ENCODE data around the gene PLD2. TPM values are rescaled to one million over a fixed set of nuclear protein-coding genes. Genes with fewer than 3 reads are reported as not detected.
"Not testable (repeated sequence)": the region's sequence is repeated elsewhere in the genome, so short reads cannot be mapped to it uniquely, and the experiment has no call there.

Gene PLD2
- total RNA-seq, 2 experiments from 2014 or later: 12.3 to 14.1 TPM

DNA sequence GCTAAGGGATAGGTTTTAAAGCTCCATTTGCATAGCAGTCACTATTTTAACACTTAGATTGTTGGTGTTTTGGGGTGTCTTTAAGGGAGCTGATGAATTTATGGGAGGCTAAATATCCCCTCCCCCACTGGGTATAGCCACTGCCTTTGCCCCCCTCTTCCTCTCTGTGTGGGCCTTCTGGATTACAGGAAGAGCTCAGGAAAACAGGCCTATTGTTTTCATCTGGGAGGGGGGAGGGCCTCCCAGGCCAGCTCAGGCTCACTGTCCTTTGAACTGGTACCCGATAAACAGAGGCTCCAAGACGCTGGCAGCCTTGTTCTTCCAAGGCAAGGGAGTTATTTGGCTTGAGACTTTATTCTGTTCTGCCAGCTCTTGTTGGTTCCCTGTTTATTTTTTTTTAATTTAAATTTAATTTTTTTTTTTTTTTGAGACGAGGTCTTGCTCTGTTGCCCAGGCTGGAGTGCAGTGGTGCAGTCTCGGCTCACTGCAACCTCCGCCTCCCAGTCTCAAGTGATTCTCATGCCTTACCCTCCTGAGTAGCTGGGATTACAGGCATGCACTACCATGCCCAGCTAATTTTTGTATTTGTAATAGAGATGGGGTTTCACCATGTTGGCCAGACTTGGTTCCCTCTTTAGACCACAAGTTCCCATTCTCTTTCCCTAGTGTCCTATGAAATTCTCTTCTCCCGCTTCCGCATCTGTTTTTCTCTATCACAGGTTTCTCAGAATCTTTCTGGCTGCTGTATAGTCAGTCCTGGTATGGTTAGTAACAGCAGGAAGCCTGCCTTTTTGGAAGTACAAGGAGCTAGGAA, 51.3 kb downstream of the PLD2 start:
- Mint-ChIP-seq H3K4me3 (no peak overlapping the region), H3K27ac (no peak overlapping the region), H3K4me1 (peaks cover 14% of the 10 kb centered on the region), H3K9me3 (ENCODE audit: low read depth) (no peaks in the 10 kb centered on the region), H3K27me3 (no peaks in the 10 kb centered on the region), H3K36me3 (ENCODE audit: low read depth) (peaks cover 9% of the 10 kb centered on the region)
- intact Hi-C loops (cut with DNase I, micrococcal nuclease): no loop called here
- ChIA-PET CTCF (interaction anchor here (0.6 kb wide), 1 partner anchor 12 kb away, joined by 3 read pairs; no protein-coding TSS in a partner anchor), POLR2A (interaction anchor here (0.5 to 0.7 kb wide), 3 partner anchors 232 to 620 kb away, joined by 3 to 4 read pairs (median 3); no protein-coding TSS in a partner anchor)
- no peak for ATAC-seq
- DNase-seq: no peak

DNA sequence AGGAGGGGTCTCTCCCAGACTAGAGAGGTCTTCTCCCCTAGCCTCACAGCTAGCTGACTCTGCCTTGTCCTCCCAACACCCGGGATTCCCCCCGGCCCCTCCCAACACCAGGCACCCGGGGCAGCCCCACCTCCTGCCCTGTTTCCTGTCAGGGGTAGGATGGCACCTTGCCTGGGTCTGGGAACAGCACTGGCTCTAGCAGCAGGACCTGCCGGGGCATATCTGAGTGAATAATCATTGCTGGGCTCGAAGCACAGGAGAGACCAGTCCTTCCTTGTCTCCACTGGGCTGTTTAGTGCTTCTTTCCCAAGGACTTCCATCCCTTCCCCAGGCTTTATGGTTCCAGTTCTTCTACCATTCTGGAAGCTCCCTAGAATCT, 51.9 kb downstream of the PLD2 start:
- Mint-ChIP-seq H3K9me3 (ENCODE audit: low read depth) (no peaks in the 10 kb centered on the region), H3K4me3 (no peak overlapping the region), H3K4me1 (peaks cover 14% of the 10 kb centered on the region), H3K36me3 (ENCODE audit: low read depth) (peaks cover 9% of the 10 kb centered on the region), H3K27me3 (no peaks in the 10 kb centered on the region), H3K27ac (no peak overlapping the region)
- POLR2A ChIA-PET: no interaction called here
- no peak for ATAC-seq
- intact Hi-C loops (cut with DNase I, micrococcal nuclease): no loop called here
- CTCF ChIA-PET: no interaction called here
- no peak for DNase-seq

DNA sequence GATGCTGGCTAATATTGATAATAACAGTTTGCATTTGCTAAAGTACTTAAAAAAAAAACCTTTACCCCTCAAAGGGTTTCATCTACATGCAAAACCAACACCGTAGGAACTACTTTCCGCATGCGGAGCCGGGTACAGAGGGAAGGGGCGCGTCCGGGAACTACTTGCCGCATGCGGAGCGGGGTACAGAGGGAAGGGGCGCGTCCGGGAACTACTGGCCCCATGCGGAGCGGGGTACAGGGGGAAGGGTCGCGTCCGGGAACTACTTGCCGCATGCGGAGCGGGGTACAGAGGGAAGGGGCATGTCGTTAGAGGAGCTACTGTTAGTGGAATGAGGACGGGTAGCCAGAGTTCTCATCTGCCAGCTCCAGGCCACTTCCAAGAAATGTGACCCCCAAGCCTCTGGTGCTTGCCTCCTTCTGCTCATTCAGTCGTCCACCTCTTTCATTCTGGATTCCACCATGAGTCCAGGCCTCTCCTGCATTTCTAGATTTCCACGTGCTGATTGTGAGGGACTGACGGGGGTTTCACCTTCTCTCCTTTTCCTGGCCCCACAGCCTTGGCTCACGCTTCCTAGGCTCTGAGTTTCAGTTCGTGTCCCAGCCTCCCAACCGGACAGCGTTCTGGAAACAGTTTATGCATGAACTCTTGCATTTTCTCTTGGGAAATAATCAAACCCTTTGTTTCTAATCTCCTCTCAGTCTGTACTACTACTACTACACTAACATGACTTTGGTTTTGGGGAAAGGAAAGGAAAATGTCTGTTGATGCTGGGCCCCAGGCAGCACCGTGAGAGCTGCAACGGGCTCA, 53.1 kb downstream of the PLD2 start:
- peaks cover 8% of the 10 kb centered on the region for H3K36me3 Mint-ChIP-seq (ENCODE audit: low read depth)
- ChIA-PET CTCF (interaction anchor here (1.1 kb wide), 1 partner anchor 31 kb away, joined by 4 read pairs; no protein-coding TSS in a partner anchor), POLR2A (no interaction called here)
- no peaks in the 10 kb centered on the region for H3K9me3 Mint-ChIP-seq (ENCODE audit: low read depth)
- ATAC-seq (no peak), DNase-seq (no peak)
- intact Hi-C loops (cut with DNase I, micrococcal nuclease): no loop called here
- H3K4me1 Mint-ChIP-seq: peaks cover 10% of the 10 kb centered on the region
- H3K4me3 Mint-ChIP-seq: no peak overlapping the region
- no peak overlapping the region for H3K27ac Mint-ChIP-seq
- no peaks in the 10 kb centered on the region for H3K27me3 Mint-ChIP-seq

DNA sequence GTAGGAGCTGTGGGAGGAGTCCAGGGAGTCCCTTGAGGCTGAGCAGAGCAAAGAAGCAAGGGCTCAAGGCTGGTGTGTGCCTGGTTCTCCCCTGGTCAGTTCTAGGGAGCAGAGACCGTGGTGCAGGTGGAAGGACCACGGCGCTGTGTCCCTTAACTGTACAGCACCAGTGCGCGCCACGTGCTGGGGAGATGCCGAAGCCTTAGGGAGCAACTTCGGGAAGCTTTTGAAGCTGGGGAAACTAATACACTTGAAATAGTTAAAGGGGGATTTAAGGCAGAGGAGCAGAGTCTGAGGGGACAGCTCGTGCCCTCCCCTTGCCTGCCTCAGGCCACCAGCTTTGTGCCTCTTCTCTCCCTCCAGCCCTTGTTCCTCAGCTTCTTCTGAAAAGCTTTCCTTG, 53.7 kb downstream of the PLD2 start:
- no peak for DNase-seq
- Mint-ChIP-seq H3K27me3 (no peaks in the 10 kb centered on the region), H3K9me3 (ENCODE audit: low read depth) (no peaks in the 10 kb centered on the region), H3K4me1 (peaks cover 10% of the 10 kb centered on the region), H3K4me3 (no peak overlapping the region), H3K36me3 (ENCODE audit: low read depth) (peaks cover 9% of the 10 kb centered on the region), H3K27ac (no peak overlapping the region)
- ChIA-PET CTCF (interaction anchor here (1.1 kb wide), 1 partner anchor 30 kb away, joined by 4 read pairs; no protein-coding TSS in a partner anchor), POLR2A (no interaction called here)
- no peak for ATAC-seq
- intact Hi-C loops (cut with DNase I, micrococcal nuclease): no loop called here

DNA sequence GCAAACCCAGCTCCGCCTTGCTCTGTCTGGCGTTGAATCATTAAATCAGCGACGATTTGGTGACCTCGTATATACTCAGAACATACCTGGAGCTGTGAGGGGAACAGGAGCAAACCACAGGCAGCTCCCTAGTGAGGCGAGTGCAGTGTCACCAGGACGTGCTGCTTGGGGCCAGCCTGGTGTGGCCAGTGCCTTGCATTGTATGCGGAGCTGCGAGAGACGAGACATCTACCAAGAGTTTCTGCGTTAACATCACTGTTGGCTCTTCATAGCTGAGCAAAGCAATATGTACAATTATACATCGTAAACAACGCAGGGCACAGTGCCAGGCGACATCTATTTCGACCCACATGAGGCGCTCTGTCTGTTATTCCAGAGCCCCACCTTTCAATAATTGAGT, 54.1 kb downstream of the PLD2 start:
- Mint-ChIP-seq H3K4me1 (peaks cover 10% of the 10 kb centered on the region), H3K27me3 (no peaks in the 10 kb centered on the region), H3K9me3 (ENCODE audit: low read depth) (no peaks in the 10 kb centered on the region), H3K36me3 (ENCODE audit: low read depth) (peaks cover 9% of the 10 kb centered on the region), H3K27ac (no peak overlapping the region), H3K4me3 (no peak overlapping the region)
- intact Hi-C loops (cut with DNase I, micrococcal nuclease): no loop called here
- ATAC-seq (no peak), DNase-seq (no peak)
- ChIA-PET POLR2A (no interaction called here), CTCF (interaction anchor here (0.6 to 1.1 kb wide), 2 partner anchors 30 to 104 kb away, joined by 3 to 4 read pairs; no protein-coding TSS in a partner anchor)

DNA sequence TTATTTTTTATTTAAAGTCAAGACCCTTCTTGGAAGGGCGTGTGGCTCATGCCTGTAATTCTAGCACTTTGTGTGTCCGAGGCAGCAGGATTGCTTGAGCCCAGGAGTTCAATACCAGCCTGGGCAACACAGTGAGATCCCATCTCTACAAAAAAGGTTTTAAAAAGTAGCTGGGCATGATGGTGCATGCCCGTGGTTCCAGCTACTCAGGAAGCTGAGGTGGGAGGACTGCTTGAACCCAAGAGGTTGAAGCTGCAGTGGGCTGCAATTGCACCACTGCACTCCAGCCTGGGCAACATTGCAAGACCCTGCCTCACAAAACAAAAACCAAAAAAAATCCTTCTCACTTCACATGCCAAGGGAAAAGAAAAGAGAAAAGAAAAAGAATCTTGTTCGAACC, 55.8 kb downstream of the PLD2 start:
- no peak overlapping the region for H3K27ac Mint-ChIP-seq
- intact Hi-C loops (cut with DNase I, micrococcal nuclease): no loop called here
- CTCF ChIA-PET: interaction anchor here (0.7 to 1.1 kb wide), 2 partner anchors 199 to 700 kb away, joined by 3 to 4 read pairs; no protein-coding TSS in a partner anchor
- DNase-seq (no peak), ATAC-seq (no peak)
- peaks cover 9% of the 10 kb centered on the region for H3K36me3 Mint-ChIP-seq (ENCODE audit: low read depth)
- peaks cover 9% of the 10 kb centered on the region for H3K4me1 Mint-ChIP-seq
- POLR2A ChIA-PET: no interaction called here
- H3K4me3 Mint-ChIP-seq: no peak overlapping the region
- no peaks in the 10 kb centered on the region for H3K9me3 Mint-ChIP-seq (ENCODE audit: low read depth)
- H3K27me3 Mint-ChIP-seq: no peaks in the 10 kb centered on the region

DNA sequence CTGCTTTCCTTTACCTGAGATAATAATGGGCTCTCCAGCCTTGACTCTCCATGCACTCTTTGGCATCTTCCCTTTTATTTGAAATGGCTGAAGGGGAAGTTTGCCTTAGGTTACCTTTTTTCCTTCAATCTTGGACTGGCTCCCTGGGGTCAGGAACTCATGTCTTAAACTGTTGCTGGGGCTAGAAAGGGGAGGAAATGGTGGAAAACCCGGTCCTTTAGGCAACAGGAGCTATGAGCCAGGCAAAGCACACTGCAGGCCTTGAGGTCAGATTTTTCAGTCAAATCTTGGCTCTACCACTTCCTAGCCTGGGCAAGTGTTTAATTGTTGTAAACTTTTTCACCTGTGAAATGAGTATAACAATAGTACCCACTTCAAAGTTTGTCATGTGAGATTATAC, 56.4 kb downstream of the PLD2 start:
- peaks cover 10% of the 10 kb centered on the region for H3K36me3 Mint-ChIP-seq (ENCODE audit: low read depth)
- H3K27ac Mint-ChIP-seq: no peak overlapping the region
- CTCF ChIA-PET: interaction anchor here (0.7 to 1.1 kb wide), 2 partner anchors 198 to 701 kb away, joined by 3 to 4 read pairs; no protein-coding TSS in a partner anchor

DNA sequence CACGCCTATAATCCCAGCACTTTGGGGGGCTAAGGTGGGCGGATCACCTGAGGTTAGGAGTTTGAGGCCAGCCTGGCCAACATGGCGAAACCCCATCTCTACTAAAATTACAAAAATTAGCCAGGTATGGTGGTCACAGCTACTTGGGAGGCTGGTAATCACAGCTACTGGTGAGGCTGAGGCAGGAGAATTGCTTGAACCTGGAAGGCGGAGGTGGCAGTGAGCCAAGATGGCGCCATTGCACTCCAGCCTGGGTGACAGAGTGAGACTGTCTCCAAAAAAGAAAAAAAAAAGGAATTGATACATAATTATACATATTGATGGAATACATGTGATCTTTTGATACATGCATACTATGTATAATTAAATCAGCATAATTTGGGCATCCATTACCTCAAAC, 60.6 kb downstream of the PLD2 start:
- H3K9me3 Mint-ChIP-seq (ENCODE audit: low read depth); H3K4me1 Mint-ChIP-seq; ATAC-seq; POLR2A ChIA-PET; H3K27me3 Mint-ChIP-seq; H3K27ac Mint-ChIP-seq; DNase-seq; H3K36me3 Mint-ChIP-seq (ENCODE audit: low read depth); intact Hi-C loops (cut with DNase I, micrococcal nuclease); H3K4me3 Mint-ChIP-seq: not testable (repeated sequence)
- CTCF ChIA-PET: interaction anchor here (1.0 kb wide), 1 partner anchor 34 kb away, joined by 4 read pairs; no protein-coding TSS in a partner anchor

More for the DNA sequence above, 56.4 kb downstream of the PLD2 start:
- intact Hi-C loops (cut with DNase I, micrococcal nuclease): no loop called here
- POLR2A ChIA-PET: no interaction called here
- H3K9me3 Mint-ChIP-seq (ENCODE audit: low read depth): no peaks in the 10 kb centered on the region
- no peaks in the 10 kb centered on the region for H3K27me3 Mint-ChIP-seq
- peaks cover 7% of the 10 kb centered on the region for H3K4me1 Mint-ChIP-seq
- no peak overlapping the region for H3K4me3 Mint-ChIP-seq
- no peak for DNase-seq
- no peak for ATAC-seq

DNA sequence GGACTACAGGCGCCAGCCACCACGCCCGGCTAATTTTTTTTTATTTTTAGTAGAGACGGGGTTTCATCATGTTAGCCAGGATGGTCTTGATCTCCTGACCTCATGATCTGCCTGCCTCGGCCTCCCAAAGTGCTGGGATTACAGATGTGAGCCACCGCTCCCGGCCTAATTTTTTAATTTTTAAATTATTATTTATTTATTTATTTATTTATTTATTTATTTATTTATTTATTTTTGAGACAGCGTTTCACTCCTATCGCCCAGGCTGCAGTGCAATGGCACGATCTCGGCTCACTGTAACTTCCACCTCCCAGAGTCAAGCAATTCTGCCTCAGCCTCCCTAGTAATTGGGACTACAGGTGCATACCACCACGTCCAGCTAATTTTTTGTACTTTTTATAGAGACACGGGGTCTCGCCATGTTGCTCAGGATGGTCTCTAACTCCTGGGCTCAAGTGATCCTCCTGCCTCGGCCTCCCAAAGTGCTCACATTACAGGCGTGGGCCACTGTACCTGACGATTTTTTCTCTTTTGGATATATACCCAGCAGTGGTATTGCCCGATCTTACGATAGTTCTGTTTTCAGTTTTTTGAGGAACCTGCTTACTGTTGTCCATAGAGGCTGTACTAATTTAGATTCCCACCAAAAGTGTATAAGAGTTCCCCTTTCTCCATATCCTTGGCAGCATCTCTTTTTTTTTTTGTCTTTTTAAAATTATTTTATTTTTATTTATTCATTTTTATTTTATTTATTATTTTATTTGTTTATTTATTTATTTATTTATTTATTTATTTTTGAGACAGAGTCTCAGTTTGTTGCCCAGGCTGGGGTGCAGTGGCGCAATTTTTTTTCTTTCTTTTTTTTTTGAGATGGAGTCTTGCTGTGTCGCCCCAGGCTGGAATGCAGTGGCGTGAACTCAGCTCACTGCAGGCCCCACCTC, 62.4 kb downstream of the PLD2 start:
- H3K36me3 Mint-ChIP-seq (ENCODE audit: low read depth); H3K27me3 Mint-ChIP-seq; ATAC-seq; DNase-seq; H3K27ac Mint-ChIP-seq; POLR2A ChIA-PET; intact Hi-C loops (cut with DNase I, micrococcal nuclease); H3K9me3 Mint-ChIP-seq (ENCODE audit: low read depth); H3K4me3 Mint-ChIP-seq; H3K4me1 Mint-ChIP-seq: not testable (repeated sequence)
- CTCF ChIA-PET: interaction anchor here (0.6 to 0.7 kb wide), 2 partner anchors 11 to 23 kb away, joined by 3 read pairs; no protein-coding TSS in a partner anchor

DNA sequence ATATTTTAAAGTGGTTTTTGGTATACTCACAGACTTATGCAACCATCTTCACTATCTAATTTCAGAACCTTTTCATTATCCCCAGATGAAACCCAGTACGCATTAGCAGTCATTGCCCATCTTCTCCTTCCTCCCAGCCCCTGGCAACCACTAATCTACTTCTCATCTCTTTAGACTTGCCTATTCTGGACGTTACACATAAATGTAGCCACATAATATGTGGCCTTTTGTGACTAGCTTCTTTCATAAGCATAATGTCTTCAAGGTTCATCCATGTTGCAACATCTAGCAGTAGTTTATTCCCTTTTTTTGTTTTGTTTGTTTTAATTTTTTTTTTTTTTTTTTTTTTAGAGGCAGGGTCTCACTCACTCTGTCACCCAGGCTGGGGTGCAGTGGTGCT, 63.9 kb downstream of the PLD2 start:
- ATAC-seq: no peak
- no peak overlapping the region for H3K27ac Mint-ChIP-seq
- DNase-seq: no peak
- H3K27me3 Mint-ChIP-seq: no peaks in the 10 kb centered on the region
- no peaks in the 10 kb centered on the region for H3K9me3 Mint-ChIP-seq (ENCODE audit: low read depth)
- no peak overlapping the region for H3K4me3 Mint-ChIP-seq
- H3K36me3 Mint-ChIP-seq (ENCODE audit: low read depth): peaks cover 5% of the 10 kb centered on the region
- H3K4me1 Mint-ChIP-seq: no peaks in the 10 kb centered on the region
- CTCF ChIA-PET: no interaction called here
- POLR2A ChIA-PET: no interaction called here
- intact Hi-C loops (cut with DNase I, micrococcal nuclease): no loop called here

DNA sequence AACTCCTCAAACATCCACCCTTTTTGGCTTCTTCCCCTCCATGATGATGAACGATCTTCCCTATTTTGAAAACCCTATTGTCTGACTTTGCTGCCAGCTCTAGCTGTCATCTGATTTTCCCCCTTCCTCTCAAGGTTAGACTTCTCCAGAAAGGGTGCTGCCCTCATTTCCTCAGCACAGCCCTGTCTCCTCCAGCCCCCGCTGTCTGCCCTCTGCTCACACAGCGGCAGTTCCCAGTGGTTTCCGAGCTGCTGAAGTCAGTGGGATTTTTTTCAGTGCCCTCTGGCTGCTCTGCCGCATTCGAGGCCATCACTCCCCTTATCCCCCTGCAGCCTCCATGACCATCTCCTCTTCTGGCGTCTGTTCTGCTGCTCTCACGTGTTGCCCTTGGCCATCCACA, 65.8 kb downstream of the PLD2 start:
- Mint-ChIP-seq H3K27ac (no peak overlapping the region), H3K36me3 (ENCODE audit: low read depth) (peaks cover 5% of the 10 kb centered on the region), H3K4me1 (no peaks in the 10 kb centered on the region), H3K9me3 (ENCODE audit: low read depth) (no peaks in the 10 kb centered on the region), H3K4me3 (no peak overlapping the region), H3K27me3 (no peaks in the 10 kb centered on the region)
- DNase-seq (no peak), ATAC-seq (no peak)
- POLR2A ChIA-PET: no interaction called here
- CTCF ChIA-PET: no interaction called here
- intact Hi-C loops (cut with DNase I, micrococcal nuclease): no loop called here
